ENCODE results near the gene DNM3. TPM values are rescaled to one million over a fixed set of nuclear protein-coding genes. Genes with fewer than 3 reads are reported as not detected.

DNM3 gene
- total and polyA plus RNA-seq, 9 of the 15 experiments (the other 6 are each of a cell fraction or from before 2014, with no cell fraction given): 0.08 to 0.36 (median 0.22) TPM; not detected in 1

- TF ChIP-seq ZNF780A (CRISPR knock-in tag; IDR thresholded peaks at IDR 0.05): no peak
These were observed 163.4 kb downstream of the DNM3 start (continued) for GRCh38 chr1:172004671-172005070.

GRCh38 chr1:172005856-172006255, 164.6 kb downstream of the DNM3 start:
- no peaks in the 10 kb centered on the region for H3K27me3 ChIP-seq (ENCODE audit: control insufficient read depth in 2 of 2, insufficient read depth in 2 of 2, low read length in 2 of 2)
- WGBS (ENCODE audit: insufficient coverage, low coverage, missing lambda C conversion rate): 5% methylated on average over 1 of the region's 1 CpG
- in situ Hi-C loops (cut with MboI): no loop called here
- no peaks in the 10 kb centered on the region for H3K4me1 ChIP-seq (replicated peaks in 1 of 2; ENCODE audit: control insufficient read depth in 2 of 2, insufficient read depth in 2 of 2, low read length in 2 of 2)
- no peak for ATAC-seq
- H3K9me1 ChIP-seq (ENCODE audit: control insufficient read depth, insufficient read depth, low read length): no peaks in the 10 kb centered on the region
- H4K20me1 ChIP-seq (replicated peaks; ENCODE audit: control insufficient read depth, insufficient read depth, low read length): no peaks in the 10 kb centered on the region
- TF ChIP-seq CBFB (CRISPR knock-in tag; IDR thresholded peaks at IDR 0.05) (no peak), ZNF280B (CRISPR knock-in tag; IDR thresholded peaks at IDR 0.05) (no peak), ZNF57 (CRISPR knock-in tag; IDR thresholded peaks at IDR 0.05) (no peak), TEAD4 (IDR thresholded peaks at IDR 0.05; ENCODE audit: low read length) (no peak), TEAD4 (CRISPR knock-in tag; IDR thresholded peaks at IDR 0.05; ENCODE audit: borderline replicate concordance) (no peak), BACH1 (tag; IDR thresholded peaks at IDR 0.05) (no peak), SMARCA5 (IDR thresholded peaks at IDR 0.05) (no peak)
- TF ChIP-seq, protein P1, sequence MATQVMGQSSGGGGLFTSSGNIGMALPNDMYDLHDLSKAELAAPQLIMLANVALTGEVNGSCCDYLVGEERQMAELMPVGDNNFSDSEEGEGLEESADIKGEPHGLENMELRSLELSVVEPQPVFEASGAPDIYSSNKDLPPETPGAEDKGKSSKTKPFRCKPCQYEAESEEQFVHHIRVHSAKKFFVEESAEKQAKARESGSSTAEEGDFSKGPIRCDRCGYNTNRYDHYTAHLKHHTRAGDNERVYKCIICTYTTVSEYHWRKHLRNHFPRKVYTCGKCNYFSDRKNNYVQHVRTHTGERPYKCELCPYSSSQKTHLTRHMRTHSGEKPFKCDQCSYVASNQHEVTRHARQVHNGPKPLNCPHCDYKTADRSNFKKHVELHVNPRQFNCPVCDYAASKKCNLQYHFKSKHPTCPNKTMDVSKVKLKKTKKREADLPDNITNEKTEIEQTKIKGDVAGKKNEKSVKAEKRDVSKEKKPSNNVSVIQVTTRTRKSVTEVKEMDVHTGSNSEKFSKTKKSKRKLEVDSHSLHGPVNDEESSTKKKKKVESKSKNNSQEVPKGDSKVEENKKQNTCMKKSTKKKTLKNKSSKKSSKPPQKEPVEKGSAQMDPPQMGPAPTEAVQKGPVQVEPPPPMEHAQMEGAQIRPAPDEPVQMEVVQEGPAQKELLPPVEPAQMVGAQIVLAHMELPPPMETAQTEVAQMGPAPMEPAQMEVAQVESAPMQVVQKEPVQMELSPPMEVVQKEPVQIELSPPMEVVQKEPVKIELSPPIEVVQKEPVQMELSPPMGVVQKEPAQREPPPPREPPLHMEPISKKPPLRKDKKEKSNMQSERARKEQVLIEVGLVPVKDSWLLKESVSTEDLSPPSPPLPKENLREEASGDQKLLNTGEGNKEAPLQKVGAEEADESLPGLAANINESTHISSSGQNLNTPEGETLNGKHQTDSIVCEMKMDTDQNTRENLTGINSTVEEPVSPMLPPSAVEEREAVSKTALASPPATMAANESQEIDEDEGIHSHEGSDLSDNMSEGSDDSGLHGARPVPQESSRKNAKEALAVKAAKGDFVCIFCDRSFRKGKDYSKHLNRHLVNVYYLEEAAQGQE (IDR thresholded peaks at IDR 0.05; ENCODE audit: borderline replicate concordance): peak; percentile 26; the same call in 1 of the 2 replicates
- TF ChIP-seq, protein P1 (CRISPR knock-in tag; IDR thresholded peaks at IDR 0.05; ENCODE audit: low read depth): no peak
- FAIRE-seq: no peak
- no peak overlapping the region for H3K4me3 ChIP-seq
- no peak for DNase-seq (ENCODE audit: extremely low read depth in 1 of 4, low spot score in 3 of 4)
- ChIA-PET CTCF (ENCODE audit: low intra/inter-chr PET ratio) (no interaction called here), POLR2A (interaction anchor here (0.7 kb wide), 1 partner anchor 19 kb away, joined by 3 read pairs; no protein-coding TSS in a partner anchor)
- no peak overlapping the region for H2AFZ ChIP-seq (ENCODE audit: low read depth, low read length)
- BruUV-seq (replicated peaks): no TSS peak
- no peak overlapping the region for H3K4me2 ChIP-seq (ENCODE audit: insufficient read depth, low read length)
- no peaks in the 10 kb centered on the region for H3K36me3 ChIP-seq (ENCODE audit: control insufficient read depth, insufficient read depth, low read length)
- no peak overlapping the region for H3K27ac ChIP-seq (ENCODE audit: extremely low read depth, low read depth, low read length)
- H3K9ac ChIP-seq (ENCODE audit: insufficient read depth in 1 of 2, low read depth in 2 of 2, low read length in 2 of 2): no peak overlapping the region
- no peaks in the 10 kb centered on the region for H3K9me3 ChIP-seq (replicated peaks; ENCODE audit: control insufficient read depth, insufficient read depth, low read depth, low read length)
- intact Hi-C loops (cut with micrococcal nuclease): no loop called here
- no peaks in the 10 kb centered on the region for H3K79me2 ChIP-seq (ENCODE audit: control insufficient read depth, insufficient read depth, low read length)
